ENCODE data around the gene CHDH.

CHDH gene

DNA sequence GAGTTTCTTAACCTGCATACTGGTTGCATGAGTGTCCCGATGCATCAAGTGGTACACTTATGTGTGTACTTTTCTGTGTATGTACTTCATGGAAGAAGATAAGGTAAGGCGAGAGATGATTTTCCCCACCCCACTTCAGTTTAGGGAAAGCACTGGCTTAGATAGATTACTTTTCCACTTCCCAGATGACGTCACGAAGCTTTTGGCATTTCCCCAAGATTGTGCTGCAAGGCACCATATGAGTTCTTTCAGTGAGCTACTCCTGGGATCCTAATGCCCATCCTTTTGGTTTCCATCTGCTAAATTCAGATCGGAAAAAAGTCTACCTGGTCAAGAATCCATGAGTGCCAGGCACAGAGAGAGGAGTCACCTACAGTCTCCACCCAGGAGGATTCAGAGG is 4.7 kb upstream of the CHDH start:
- DNase-seq, result peak; percentile 43

DNA sequence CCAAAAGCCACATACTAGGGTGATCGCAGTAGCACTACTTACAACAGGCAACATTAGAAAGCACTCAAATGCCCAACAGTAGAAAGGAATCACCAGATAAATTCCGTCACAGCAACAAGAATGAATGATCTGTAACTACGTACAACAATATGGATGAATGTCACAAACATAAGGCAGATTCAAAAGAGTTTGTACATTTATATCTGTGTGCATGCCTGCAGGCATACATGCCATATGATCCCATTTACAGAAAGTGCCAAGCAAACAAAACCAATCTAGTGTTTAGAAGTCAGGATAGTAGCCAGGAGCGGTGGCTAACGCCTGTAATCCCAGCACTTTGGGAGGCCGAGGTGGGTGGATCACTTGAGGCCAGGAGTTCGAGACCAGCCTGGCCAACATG is 3.7 kb upstream of the CHDH start:
- DNase-seq, result no peak

GRCh38 chr3:53846851-53847155 is 584 bp upstream of the CHDH start:
- no peak for DNase-seq

GRCh38 chr3:53845881-53846133 is 412 bp downstream of the CHDH start:
- DNase-seq, result no peak

GRCh38 chr3:53845103-53845880 is 927 bp downstream of the CHDH start:
- peak; percentile 23 for DNase-seq

DNA sequence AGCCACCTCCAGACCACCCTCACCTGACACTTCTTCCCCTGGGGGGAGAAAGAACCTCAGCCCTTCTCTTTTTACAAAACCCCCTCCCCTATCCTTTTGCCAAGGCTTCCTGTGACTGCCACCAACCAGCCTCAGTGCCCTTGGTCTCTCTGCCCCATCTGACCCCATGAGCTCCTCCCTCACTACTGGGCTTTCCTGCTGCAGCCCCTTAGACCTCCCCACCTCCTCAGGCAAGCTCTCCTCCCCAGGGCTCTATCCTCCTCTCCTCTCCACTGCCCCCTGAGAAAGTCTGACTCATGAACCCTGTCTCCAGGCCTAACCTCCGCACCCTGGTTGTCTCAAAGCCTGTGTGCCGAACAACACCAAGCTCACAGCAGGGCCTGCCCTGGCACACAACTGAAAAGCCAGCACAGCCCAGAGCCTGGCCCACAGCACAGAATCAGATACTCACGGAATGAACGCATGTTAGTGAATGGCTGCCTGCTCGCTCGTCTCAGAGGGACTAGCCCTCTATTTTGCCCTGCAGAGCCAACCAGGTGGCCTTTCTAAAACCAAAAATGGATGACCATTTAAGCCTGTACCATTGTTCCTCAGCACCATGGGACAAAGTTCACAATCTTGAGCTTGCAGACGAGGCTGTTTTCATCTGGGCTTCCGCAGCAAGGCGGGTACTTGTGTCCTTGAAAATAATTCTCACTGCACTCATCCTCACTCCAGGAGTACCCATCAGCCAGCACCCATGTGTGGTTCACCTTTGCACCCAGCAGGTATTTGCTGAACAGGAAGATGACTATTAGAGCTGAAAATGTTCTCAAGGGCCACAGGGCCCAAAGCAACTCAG is 1.7 kb downstream of the CHDH start:
- DNase-seq, result no peak

DNA sequence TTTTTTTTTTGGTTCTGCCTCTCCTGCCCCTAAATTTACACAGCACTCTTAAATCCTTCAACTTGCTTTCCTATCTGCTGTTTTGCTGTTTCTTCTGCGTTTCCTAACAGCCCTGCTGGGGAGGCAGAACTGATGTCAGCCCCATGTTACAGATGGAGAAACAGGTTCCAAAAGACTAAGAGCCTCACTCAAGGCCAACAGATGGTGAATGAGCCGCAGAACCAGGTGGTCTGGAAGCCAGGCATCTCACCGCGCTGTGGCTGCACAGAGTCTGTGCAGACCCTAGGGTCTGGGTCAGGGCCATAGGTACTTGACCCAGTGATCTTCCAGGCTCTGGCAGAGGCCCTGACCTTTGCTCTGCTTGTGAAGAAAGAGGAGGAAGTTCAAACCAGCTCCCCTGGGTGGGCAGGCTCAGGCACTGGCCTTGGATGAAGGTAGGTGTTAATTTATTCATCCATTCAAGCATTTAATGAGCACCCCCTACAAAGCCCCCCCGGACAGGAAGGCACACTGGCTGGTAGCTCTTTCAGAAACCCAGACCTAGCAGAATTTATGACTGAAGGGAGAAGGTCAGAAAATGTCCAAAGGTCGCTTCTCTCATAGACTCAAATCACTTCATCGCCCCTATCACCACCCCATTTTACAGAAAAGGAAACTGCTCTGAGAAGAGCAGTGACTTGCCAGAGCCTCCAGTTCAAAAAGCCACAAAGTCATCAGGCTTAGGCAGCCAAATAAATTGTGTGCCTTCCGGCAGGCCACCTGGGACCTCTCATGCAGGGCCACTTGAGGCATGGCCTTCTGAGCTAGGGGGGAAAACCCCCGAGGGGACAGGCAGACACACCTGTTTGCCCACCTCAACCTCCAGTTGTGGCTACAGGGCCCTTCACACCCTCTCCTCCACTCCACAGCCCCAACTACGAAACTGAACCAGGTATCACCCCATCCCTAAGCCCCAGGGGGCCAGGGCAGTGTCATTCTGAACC is 2.7 kb downstream of the CHDH start:
- no peak for DNase-seq

GRCh38 chr3:53842436-53843194 is 3.6 kb downstream of the CHDH start:
- DNase-seq, result no peak

GRCh38 chr3:53841296-53841695 is 4.9 kb downstream of the CHDH start:
- DNase-seq, result no peak

DNA sequence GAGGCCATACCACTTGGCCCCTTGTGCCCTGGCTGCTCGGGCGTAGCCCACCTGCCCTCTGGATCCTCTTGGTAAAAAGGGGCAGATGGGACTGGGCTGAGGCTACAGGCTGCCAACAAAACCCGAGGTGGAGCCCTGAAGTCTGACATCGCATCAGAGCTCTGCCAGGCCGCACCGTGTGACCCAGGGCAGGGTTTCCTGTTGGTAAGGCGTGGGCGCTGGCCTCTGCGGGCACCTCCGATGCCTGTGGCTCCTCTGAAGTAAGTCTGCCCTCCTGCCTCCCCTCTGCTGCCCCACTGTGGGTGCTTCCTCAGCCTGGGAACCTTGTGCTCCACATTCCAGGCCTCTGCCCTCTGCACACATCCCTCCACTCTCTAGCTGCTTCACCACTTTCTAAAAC is 8.9 kb downstream of the CHDH start:
- DNase-seq, result no peak

- DNase-seq, result no peak
Measured at GRCh38 chr3:53836084-53836872, 9.9 kb downstream of the CHDH start.

GRCh38 chr3:53835257-53835656 is 11.0 kb downstream of the CHDH start:
- DNase-seq, result no peak

DNA sequence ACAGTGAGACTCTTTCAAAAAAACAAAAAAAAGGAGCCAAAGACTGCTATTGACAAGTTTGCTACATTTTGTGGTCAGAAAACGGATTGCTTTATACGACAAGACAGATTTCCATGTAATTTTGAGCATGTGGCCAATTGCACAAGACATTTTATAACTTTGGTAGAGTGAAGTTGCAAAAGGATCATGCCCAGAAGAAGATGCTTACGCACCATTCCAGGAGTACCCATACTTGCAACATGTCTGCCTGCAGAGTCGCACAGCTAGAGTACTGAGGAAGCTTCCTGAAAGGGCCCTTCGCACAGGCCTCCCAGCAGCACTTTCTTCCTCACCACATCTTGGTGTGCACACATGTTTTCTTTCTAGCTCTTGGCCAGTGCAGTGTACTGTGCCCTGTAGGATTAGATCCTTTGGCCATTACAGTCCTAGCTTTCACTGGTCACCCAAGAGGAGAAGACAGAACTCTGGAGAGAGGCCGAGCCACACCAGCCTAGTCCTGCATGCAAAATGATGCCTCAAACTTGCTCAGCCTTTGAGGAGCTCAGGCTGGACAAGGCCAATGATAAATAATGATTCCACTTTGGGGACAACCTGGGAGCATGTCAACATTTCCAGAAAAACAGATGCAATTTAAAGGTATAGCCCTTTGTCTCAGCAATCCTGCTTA is 11.7 kb downstream of the CHDH start:
- no peak for DNase-seq

GRCh38 chr3:53833700-53834099 is 12.5 kb downstream of the CHDH start:
- no peak for DNase-seq

DNA sequence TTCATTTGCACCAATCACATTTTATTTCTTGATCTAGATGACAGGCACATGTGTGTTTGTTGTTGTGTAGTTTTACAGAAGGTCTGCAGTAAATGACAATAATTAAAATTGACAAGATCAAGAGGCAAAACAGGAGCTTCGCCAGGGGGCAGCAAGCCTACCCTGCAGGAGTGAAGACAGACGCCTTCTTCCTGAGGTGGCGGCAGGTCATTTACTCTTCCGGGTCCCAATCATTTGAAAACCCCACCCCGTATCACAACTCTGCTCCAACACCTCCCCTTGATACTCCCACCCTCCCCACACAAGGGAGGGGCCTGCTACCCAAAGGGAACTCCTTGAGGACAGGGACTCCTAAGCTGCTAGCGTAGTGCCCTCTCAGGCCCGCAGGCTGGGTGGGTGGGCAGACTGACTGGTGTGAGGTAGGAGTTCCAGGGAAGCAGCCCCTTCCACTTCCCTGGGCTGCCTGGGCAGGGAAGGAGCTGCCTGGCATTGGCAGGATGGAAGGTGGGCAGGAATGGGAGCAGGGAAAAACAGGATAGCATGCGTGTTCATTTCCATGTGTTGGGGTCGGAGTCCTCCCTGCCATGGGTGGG is 13.1 kb downstream of the CHDH start:
- no peak for DNase-seq

GRCh38 chr3:53830944-53831343 is 15.3 kb downstream of the CHDH start:
- no peak for DNase-seq

- DNase-seq, result no peak
Measured at GRCh38 chr3:53829605-53830004, 16.6 kb downstream of the CHDH start.

DNA sequence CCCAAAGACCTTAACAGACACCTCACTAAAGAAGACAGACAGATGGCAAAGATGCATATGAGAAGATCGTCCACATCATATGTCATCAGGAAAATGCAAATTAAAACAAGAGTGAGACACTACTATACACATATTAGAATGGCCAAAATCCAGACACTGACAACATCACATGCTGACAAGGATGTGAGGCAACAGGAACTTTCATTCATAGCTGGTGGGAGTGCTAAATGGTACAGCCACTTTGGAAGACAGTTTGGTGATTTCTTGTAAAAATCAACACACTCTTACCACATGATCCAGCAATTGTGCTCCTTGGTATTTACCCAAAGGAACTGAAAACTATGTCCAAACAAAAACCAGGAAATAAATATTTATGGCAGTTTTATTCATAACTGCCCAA is 17.6 kb downstream of the CHDH start:
- DNase-seq, result no peak

- no peak for DNase-seq
Measured at GRCh38 chr3:53826048-53826447, 20.2 kb downstream of the CHDH start.

- no peak for DNase-seq
Measured at GRCh38 chr3:53824795-53825194, 21.4 kb downstream of the CHDH start.
